NCI-H345 treated with DMSO at 0.1 percent for 48 hours (cell line): Measurements from ENCODE around the gene PYHIN1.

Source experiments
- DNase-seq: peaks from one replicate; lab custom pipeline; 2025; ENCODE audit not compliant: unreplicated experiment; lab: John Stamatoyannopoulos, UW

Gene PYHIN1

GRCh38 chr1:158931055-158931737 lies at the start of gene PYHIN1:
Gene PYHIN1, plus strand, starts transcription at chr1:158931552. Its CDS starts 5,359 bp downstream, at chr1:158936911.
- no peak for DNase-seq

- no peak for DNase-seq
Measured at GRCh38 chr1:158893654-158894053, 37.7 kb upstream of the PYHIN1 start.

- no peak for DNase-seq
Measured at GRCh38 chr1:158898722-158899121, 32.6 kb upstream of the PYHIN1 start.

- DNase-seq, result no peak
Measured at GRCh38 chr1:158901623-158902022, 29.7 kb upstream of the PYHIN1 start.

GRCh38 chr1:158916085-158916484 lies 15.3 kb upstream of the PYHIN1 start:
- DNase-seq, result no peak

GRCh38 chr1:158924677-158925076 lies 6.7 kb upstream of the PYHIN1 start:
- DNase-seq, result no peak

- DNase-seq, result no peak
Measured at GRCh38 chr1:158930504-158930903, 848 bp upstream of the PYHIN1 start.

- DNase-seq, result no peak
Measured at GRCh38 chr1:158932171-158932570, 819 bp downstream of the PYHIN1 start.

GRCh38 chr1:158933621-158934020 lies 2.3 kb downstream of the PYHIN1 start:
- DNase-seq, result no peak

- DNase-seq, result no peak
Measured at GRCh38 chr1:158939180-158939579, 7.8 kb downstream of the PYHIN1 start.

- DNase-seq, result no peak
Measured at GRCh38 chr1:158941317-158941716, 10.0 kb downstream of the PYHIN1 start.

- DNase-seq, result no peak
Measured at GRCh38 chr1:158942490-158942889, 11.1 kb downstream of the PYHIN1 start.

GRCh38 chr1:158943059-158943458 lies 11.7 kb downstream of the PYHIN1 start:
- DNase-seq, result no peak

GRCh38 chr1:158945061-158945460 lies 13.7 kb downstream of the PYHIN1 start:
- DNase-seq, result no peak

- DNase-seq, result no peak
Measured at GRCh38 chr1:158946785-158947184, 15.4 kb downstream of the PYHIN1 start.

GRCh38 chr1:158951956-158952355 lies 20.6 kb downstream of the PYHIN1 start:
- no peak for DNase-seq

GRCh38 chr1:158952416-158952815 lies 21.1 kb downstream of the PYHIN1 start:
- no peak for DNase-seq

- no peak for DNase-seq
Measured at GRCh38 chr1:158961178-158961577, 29.8 kb downstream of the PYHIN1 start.

- no peak for DNase-seq
Measured at GRCh38 chr1:158962983-158963382, 31.6 kb downstream of the PYHIN1 start.

- no peak for DNase-seq
Measured at GRCh38 chr1:158969166-158969565, 37.8 kb downstream of the PYHIN1 start.

GRCh38 chr1:158969855-158970254 lies 38.5 kb downstream of the PYHIN1 start:
- no peak for DNase-seq

- DNase-seq, result no peak
Measured at GRCh38 chr1:158972841-158973240, 41.5 kb downstream of the PYHIN1 start.

GRCh38 chr1:158976219-158976618 lies 44.9 kb downstream of the PYHIN1 start:
- DNase-seq, result no peak
